Activated naive CD8-positive, alpha-beta T cell treated with anti-CD3 and anti-CD28 coated beads, Interleukin-2, amount 50 U/mL, for 24 hours (primary cell): ENCODE measurements around the gene SULT1A1.

Source experiments
- ATAC-seq: fragments of 150-1000 bp; cut with Tn5 transposase; one replicate; pipeline ENCODE4 v1.10.0; 2021
- DNase-seq: peaks from one replicate; pipeline ENCODE4 v3.0.0; 2021
- H3K27ac Mint-ChIP-seq: one replicate; pipeline ENCODE4 v1.8.0; 2021; ENCODE audit warnings: mild to moderate bottlenecking, mixed read lengths
- H3K27me3 Mint-ChIP-seq: one replicate; pipeline ENCODE4 v1.8.0; 2021; ENCODE audit warnings: mixed read lengths
- H3K36me3 Mint-ChIP-seq: one replicate; pipeline ENCODE4 v1.8.0; 2021; ENCODE audit warnings: low read depth, mixed read lengths
- H3K4me1 Mint-ChIP-seq: one replicate; pipeline ENCODE4 v1.8.0; 2021; ENCODE audit warnings: mixed read lengths
- H3K4me3 Mint-ChIP-seq: one replicate; pipeline ENCODE4 v1.8.0; 2021; ENCODE audit warnings: mild to moderate bottlenecking, moderate library complexity, mixed read lengths
- H3K9me3 Mint-ChIP-seq: one replicate; pipeline ENCODE4 v1.8.0; 2021; ENCODE audit warnings: mixed read lengths

The SULT1A1 gene

DNA sequence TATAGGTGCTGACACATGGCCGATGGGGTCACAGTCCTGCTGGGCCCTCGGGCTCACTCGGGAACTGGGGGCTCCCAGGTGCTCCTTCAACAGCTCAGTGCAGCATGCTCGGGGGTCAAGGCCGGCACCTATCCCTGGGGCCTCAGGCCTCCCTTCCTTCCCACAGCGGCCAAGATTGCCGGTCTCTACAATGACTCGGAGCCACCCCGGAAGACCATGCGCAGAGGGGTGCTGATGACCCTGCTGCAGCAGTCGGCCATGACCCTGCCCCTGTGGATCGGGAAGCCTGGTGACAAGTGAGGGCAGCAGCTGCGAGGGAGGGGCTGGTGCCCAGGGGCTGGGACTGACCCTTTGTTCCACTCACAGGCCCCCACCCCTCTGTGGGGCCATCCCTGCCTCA is 19.9 kb downstream of the SULT1A1 start:
- H3K4me1 Mint-ChIP-seq, result no peaks in the 10 kb centered on the region
- H3K27ac Mint-ChIP-seq, result no peak overlapping the region
- no peak overlapping the region for H3K4me3 Mint-ChIP-seq
- H3K36me3 Mint-ChIP-seq, result peaks cover 14% of the 10 kb centered on the region
- H3K27me3 Mint-ChIP-seq, result no peaks in the 10 kb centered on the region
- DNase-seq (no peak), ATAC-seq (no peak)
- no peaks in the 10 kb centered on the region for H3K9me3 Mint-ChIP-seq

DNA sequence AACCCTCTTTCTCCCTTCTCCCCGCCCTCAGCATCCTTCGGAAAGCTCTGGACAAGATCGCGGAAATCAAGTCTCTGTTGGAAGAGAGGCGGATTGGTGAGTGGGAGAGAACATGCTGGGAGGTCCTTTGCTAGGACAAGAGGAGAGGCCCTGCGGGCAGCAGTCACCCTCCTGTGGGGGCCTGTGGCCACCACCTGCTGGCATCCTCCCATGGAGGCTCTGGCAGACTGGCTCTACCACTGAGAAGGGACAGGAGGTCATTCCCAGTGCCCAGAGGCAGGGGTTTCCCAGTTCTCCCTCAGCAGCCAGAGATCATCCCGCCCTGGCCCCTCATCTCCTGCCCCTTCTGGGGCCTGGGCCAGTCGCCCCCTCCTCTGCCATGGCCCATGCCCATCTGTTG is 20.8 kb downstream of the SULT1A1 start:
- Mint-ChIP-seq H3K9me3 (no peaks in the 10 kb centered on the region), H3K36me3 (peaks cover 17% of the 10 kb centered on the region), H3K4me3 (no peak overlapping the region), H3K27ac (no peak overlapping the region), H3K4me1 (no peaks in the 10 kb centered on the region), H3K27me3 (no peaks in the 10 kb centered on the region)
- DNase-seq (no peak), ATAC-seq (no peak)

DNA sequence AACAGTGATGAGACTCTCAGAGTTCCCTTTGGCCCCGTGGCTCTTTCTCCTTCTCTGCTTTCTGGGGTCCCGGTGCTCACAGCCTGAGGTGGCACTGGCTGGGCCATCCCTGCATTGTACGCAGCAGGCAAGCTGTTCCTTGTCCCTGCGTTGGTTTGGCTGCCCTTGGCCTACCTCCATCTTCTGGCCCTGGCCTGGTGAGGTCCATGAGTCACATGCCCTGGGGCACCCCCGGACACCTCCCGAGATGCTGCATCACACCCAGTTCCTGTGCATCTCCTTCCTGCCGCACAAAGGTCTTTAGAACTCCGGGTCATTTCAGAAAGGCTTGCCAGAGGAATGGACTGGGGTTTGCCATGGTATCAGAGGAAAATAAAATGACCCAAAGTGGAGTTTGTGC is 22.5 kb downstream of the SULT1A1 start:
- DNase-seq, result no peak
- H3K4me3 Mint-ChIP-seq, result no peak overlapping the region
- H3K27ac Mint-ChIP-seq, result no peak overlapping the region
- H3K9me3 Mint-ChIP-seq, result no peaks in the 10 kb centered on the region
- no peaks in the 10 kb centered on the region for H3K27me3 Mint-ChIP-seq
- ATAC-seq, result peak; percentile 14
- peaks cover 21% of the 10 kb centered on the region for H3K36me3 Mint-ChIP-seq
- no peaks in the 10 kb centered on the region for H3K4me1 Mint-ChIP-seq

DNA sequence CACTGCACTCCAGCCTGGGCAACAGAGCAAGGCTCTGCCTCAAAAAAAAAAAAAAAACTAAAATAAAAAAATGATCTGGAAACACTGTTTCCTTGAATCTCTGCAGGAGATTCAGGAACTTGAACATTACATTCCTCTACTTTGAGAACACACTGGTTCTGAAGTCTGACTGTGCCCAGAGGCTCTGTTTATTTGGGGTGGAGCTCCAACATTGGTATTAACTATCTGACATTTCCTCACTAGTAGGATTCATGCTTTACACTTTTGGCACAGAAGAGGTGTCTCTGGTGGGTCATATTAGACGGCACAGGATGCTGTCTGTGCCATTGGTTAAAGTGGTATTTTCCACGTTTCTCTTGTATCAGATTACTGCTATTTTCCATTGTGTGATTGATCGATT is 23.4 kb downstream of the SULT1A1 start:
- H3K4me1 Mint-ChIP-seq, result no peaks in the 10 kb centered on the region
- H3K27me3 Mint-ChIP-seq, result no peaks in the 10 kb centered on the region
- H3K36me3 Mint-ChIP-seq, result peaks cover 23% of the 10 kb centered on the region
- ATAC-seq, result no peak
- H3K9me3 Mint-ChIP-seq, result no peaks in the 10 kb centered on the region
- no peak overlapping the region for H3K27ac Mint-ChIP-seq
- H3K4me3 Mint-ChIP-seq, result no peak overlapping the region
- DNase-seq, result no peak

DNA sequence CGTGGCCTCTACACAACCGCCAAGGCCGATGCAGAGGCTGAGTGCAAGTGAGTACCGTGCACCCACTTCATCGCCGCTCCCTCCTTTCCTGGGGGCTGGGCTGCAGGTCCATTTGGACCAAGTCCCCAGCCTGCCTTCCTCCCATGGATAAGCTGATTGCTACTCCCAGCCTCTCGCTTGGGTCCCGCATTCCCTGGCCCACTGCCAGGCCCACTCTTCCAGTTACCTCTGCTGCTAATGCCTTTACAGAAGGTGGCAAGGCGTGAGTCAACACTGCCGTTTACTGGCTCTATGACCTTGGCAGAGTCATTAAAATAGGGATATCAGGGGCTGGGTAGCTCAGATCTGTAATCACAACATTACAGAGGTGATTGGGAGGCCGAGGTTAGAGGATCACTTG is 24.2 kb downstream of the SULT1A1 start:
- peaks cover 24% of the 10 kb centered on the region for H3K36me3 Mint-ChIP-seq
- H3K27me3 Mint-ChIP-seq, result no peaks in the 10 kb centered on the region
- no peaks in the 10 kb centered on the region for H3K4me1 Mint-ChIP-seq
- DNase-seq (no peak), ATAC-seq (no peak)
- H3K27ac Mint-ChIP-seq, result no peak overlapping the region
- H3K4me3 Mint-ChIP-seq, result no peak overlapping the region
- no peaks in the 10 kb centered on the region for H3K9me3 Mint-ChIP-seq

DNA sequence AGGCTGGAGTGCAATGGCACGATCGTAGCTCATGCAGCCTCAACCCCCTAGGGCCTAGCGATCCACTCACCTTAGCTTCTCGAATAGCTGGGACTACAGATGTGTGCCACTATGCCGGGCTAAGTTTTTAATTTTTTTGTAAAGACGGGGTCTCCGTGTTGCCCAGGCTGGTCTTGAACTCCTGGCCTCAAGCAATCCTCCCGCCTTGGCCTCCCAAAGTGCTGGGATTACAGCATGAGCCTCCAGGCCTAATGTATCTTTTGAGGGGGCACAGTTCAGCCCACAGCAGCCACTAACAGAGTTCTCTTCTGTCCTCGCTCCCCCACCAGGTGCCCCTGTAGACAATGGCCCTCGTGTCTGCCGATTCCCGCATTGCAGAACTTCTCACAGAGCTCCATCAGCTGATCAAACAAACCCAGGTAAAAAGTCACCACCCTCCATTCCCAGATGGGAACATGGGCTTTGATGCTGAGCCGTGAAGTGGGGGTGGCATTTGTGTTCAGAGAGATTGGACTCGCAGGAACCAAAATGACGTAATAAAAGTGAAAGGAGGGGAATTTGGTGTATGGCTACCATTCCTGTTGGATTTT is 29.0 kb downstream of the SULT1A1 start:
- H3K4me1 Mint-ChIP-seq, result peaks cover 5% of the 10 kb centered on the region
- ATAC-seq, result no peak
- H3K36me3 Mint-ChIP-seq, result peaks cover 17% of the 10 kb centered on the region

DNA sequence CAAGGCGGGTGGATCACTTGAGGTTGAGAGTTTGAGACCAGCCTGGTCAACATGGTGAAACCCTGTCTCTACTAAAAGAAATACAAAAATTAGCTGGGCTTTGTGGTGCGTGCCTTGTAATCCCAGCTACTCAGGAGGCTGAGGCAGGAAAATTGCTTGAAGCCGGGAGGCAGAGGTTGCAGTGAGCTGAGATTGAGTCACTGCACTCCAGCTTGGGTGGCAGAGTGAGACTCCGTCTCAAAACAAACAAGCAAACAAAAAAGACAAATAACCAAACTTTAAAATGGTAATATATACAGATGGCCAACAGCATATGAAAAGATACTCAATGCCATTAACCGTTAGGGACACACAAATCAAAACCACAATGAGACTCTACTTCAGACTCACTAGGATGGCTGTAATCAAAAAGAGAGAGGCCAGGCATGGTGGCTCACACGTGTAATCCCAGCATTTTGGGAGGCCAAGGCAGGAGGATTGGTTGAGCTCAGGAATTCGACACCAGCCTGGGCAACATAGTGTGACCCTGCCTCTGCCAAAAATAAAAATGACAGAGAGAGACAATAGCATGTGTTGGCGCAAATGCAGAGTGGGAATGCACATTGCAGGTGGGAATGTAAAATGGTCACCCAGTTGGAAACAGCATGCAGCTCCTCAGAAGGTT is 34.3 kb downstream of the SULT1A1 start:
- no peak overlapping the region for H3K27ac Mint-ChIP-seq
- peaks cover 6% of the 10 kb centered on the region for H3K36me3 Mint-ChIP-seq

More for the DNA sequence above, 29.0 kb downstream of the SULT1A1 start:
- Mint-ChIP-seq H3K4me3 (no peak overlapping the region), H3K27ac (no peak overlapping the region), H3K27me3 (no peaks in the 10 kb centered on the region), H3K9me3 (no peaks in the 10 kb centered on the region)
- no peak for DNase-seq

DNA sequence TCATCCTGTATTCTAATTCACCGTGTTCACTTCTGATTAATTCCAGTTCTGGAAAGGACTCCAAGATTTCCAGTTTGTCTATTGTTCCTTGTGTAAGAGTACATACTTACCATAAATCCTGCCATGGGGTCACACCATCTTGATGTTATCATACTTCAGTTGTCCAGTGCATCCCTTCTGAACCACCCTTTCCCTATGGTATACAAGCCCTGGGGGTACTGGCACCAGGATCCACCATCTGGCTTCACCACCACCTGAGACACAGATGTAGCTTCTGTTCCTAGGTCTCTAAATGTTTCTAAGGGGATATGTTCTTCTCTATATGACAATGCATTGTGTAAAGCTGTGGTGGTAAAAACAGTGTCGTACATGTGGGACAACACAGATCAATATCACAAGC is 34.9 kb downstream of the SULT1A1 start:
- Mint-ChIP-seq H3K4me3 (no peak overlapping the region), H3K9me3 (no peaks in the 10 kb centered on the region), H3K27me3 (no peaks in the 10 kb centered on the region), H3K27ac (no peak overlapping the region), H3K36me3 (peaks cover 6% of the 10 kb centered on the region), H3K4me1 (peaks cover 12% of the 10 kb centered on the region)
- ATAC-seq, result no peak
- DNase-seq, result no peak

More for the DNA sequence above, 34.3 kb downstream of the SULT1A1 start:
- H3K27me3 Mint-ChIP-seq, result no peaks in the 10 kb centered on the region
- no peak for ATAC-seq
- no peak overlapping the region for H3K4me3 Mint-ChIP-seq
- peaks cover 12% of the 10 kb centered on the region for H3K4me1 Mint-ChIP-seq
- DNase-seq, result no peak
- no peaks in the 10 kb centered on the region for H3K9me3 Mint-ChIP-seq

DNA sequence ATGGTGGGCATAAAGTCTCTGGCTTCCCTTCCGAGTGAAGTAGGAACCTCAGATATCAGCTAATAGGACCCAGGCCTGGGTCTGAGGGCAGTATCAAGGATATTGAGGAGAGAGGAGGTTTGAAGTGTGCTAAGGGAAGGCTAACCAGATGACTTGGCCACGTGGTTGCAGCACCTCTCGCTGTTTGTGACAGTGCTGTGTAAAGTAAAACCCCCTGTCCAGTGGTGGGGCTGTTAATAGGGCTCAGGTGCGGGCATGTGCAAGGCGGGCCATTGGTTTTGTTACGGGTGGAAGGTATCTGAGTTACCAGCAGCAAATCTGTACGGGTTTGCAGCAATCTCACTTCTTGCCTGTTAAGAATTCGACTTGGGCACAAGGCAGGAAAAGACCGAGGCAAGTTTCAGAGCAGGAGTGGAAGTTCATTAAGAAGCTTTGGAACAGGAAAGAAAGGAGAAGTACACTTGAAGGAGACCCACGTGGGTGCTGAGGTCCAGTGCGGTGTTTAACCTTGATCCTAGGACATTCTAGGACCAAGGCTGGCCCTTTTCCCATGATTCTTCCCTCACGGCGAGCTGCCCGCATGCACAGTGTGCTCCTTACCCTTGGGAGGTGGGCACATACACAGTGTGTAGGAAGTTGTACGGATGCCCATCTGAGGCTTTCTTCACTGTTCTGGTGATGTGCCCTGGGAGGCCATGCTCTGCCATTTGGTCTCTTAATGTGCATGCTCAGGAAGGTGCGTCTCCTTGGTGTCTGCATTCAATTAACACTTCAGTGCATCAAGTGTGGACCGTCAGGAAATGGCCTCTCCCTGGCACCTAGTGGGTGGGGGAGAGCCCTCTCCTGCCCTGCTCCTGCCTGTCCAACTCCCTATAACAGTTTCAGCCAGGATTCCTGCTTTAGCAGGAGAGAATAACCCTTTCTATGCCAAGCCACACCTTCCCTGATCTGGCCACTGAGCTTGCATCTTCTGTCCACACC is 35.8 kb downstream of the SULT1A1 start:
- Mint-ChIP-seq H3K9me3 (no peaks in the 10 kb centered on the region), H3K36me3 (peaks cover 6% of the 10 kb centered on the region), H3K4me1 (peaks cover 12% of the 10 kb centered on the region), H3K27me3 (no peaks in the 10 kb centered on the region), H3K27ac (peak overlapping the region; percentile 25), H3K4me3 (no peak overlapping the region)
- no peak for DNase-seq
- no peak for ATAC-seq

DNA sequence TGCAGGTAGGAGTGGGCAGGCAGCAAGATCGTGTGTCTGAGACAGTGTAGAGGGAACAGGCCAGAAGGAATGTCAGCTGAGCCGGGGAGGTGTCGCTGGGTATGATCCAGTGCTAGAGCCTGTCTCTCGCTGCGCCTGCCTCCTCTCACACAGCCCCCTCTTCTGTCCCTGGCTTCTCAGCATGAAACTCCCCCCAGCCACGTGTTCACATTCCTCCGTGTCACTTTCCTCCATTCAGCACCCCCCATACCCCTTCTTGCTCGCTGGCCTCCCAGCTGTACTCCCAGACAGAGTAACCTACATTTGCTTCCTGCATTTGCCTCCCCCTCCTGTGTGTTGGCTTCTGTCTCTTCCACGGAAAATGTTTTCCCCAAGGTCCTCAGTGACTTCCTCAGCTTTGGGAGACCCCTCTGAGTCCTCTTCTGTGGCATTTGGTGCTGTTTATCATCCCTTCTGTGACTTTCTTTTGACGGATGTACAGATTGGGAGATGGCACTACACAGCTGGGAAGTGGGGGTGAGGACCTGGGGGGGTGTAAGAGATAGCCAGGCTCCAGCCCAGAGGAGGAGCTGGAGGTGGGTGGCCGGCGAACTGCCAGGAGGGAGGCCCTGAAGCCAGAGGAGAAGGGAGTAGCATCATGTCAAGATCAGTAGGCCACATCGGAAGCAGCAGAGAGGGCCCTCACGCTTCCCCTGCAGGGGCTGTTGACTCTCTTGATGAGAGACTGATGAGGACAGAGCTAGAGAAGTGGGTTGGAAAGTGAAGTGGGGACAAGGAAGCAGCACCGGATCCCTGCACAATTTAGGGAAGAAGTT is 36.9 kb downstream of the SULT1A1 start:
- Mint-ChIP-seq H3K36me3 (peaks cover 7% of the 10 kb centered on the region), H3K27ac (peak overlapping the region; percentile 25), H3K9me3 (no peaks in the 10 kb centered on the region), H3K4me1 (peaks cover 7% of the 10 kb centered on the region), H3K4me3 (no peak overlapping the region), H3K27me3 (no peaks in the 10 kb centered on the region)
- ATAC-seq, result no peak
- no peak for DNase-seq

DNA sequence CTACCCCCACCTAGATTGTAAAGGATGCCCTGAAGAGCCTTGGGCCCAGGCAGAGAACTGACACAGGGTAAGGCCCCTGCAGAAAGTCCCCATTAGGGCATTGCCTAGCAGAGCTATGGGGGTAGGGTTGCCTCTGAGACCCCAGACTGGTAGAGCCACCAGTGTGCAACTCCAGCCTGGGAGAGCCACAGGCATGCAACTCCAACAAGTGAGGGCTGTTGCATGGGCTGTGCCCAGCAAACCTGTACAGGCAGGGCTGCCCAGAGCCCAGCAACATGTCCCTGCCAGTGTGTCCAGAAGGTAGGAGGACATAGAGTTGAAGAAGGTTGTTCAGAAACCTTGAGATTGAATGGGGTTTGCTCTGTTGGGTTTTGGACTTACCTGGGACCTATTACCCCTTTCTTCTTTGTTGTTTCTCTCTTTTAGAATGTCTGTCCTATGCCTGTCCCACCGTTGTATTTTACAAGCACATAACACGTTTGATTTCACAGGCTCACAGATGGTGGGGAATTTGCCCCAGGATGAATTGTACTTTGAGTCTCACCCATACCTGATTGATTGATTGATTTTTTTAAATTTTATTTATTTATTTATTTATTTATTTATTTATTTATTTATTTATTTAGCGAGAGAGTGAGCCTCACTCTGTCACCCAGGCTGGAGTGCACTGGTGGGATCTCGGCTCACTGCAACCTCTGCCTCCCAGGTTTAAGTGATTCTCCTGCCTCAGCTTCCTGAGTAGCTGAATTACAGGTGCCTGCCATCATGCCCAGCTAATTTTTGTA is 39.7 kb downstream of the SULT1A1 start:
- DNase-seq (no peak), ATAC-seq (no peak)
- Mint-ChIP-seq H3K4me3 (no peak overlapping the region), H3K27ac (no peak overlapping the region), H3K9me3 (peaks cover 10% of the 10 kb centered on the region), H3K27me3 (no peaks in the 10 kb centered on the region), H3K4me1 (peaks cover 7% of the 10 kb centered on the region), H3K36me3 (peaks cover 25% of the 10 kb centered on the region)

DNA sequence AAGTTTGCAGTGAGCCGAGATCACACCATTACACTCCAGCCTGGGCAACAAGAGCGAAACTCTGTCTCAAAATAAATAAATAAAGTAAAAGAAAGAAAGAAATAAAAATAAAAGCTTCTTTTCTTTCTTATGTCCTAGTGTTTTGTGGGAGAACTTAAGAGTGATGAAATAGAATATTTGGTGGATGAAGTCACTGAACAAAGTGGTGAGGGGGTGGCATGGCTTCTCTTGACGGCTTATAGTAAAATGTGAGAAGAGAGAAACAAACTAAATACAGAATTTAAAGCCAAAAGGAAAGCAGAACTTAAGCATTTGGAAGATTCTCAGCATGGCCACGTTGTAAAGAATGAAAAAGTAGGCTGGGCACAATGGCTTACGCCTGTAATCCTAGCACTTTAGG is 40.8 kb downstream of the SULT1A1 start:
- no peak for ATAC-seq
- Mint-ChIP-seq H3K4me3 (no peak overlapping the region), H3K9me3 (peaks cover 10% of the 10 kb centered on the region), H3K27ac (no peak overlapping the region), H3K4me1 (peaks cover 7% of the 10 kb centered on the region), H3K27me3 (no peaks in the 10 kb centered on the region), H3K36me3 (peaks cover 26% of the 10 kb centered on the region)
- no peak for DNase-seq

DNA sequence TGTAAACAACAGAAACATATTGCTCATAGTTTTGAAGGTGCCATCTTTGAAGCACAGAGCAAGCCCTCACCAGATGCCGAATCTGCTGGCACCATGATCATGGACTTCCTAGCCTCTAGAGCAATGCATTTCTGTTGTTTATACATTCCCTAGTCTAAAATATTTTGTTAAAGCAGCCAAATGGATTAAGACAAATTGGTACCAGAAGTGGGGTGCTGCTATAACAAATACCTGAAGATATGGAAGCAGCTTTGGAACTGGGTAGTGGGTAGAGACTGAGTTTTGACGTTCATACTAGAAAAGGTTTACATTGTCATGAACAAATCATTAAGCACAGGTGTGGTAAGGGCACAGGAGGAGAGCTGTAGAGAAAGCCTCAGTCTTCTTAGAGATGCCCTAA is 42.6 kb downstream of the SULT1A1 start:
- Mint-ChIP-seq H3K36me3 (peaks cover 26% of the 10 kb centered on the region), H3K9me3 (peaks cover 10% of the 10 kb centered on the region), H3K4me1 (peaks cover 7% of the 10 kb centered on the region), H3K4me3 (no peak overlapping the region), H3K27me3 (no peaks in the 10 kb centered on the region), H3K27ac (no peak overlapping the region)
- DNase-seq (no peak), ATAC-seq (no peak)
